Femur (tissue), 1 donor: ENCODE data around the gene SLCO3A1.
"Not testable (repeated sequence)": the region's sequence is repeated elsewhere in the genome, so short reads cannot be mapped to it uniquely, and the experiment has no call there.

Source experiments
- DNase-seq: peaks from one replicate; pipeline ENCODE4 v3.0.0-alpha.2; 2017

Gene SLCO3A1

GRCh38 chr15:92170897-92171296 is 317.4 kb downstream of the SLCO3A1 start:
- DNase-seq = no peak

GRCh38 chr15:92178911-92179310 is 325.4 kb downstream of the SLCO3A1 start:
- no peak for DNase-seq

GRCh38 chr15:92184142-92184541 is 330.6 kb downstream of the SLCO3A1 start:
- DNase-seq = no peak

GRCh38 chr15:92184679-92185230 is 331.2 kb downstream of the SLCO3A1 start:
- DNase-seq = no peak

- DNase-seq = no peak
Measured at GRCh38 chr15:92187975-92188374, 334.5 kb downstream of the SLCO3A1 start.

GRCh38 chr15:92189166-92189565 is 335.7 kb downstream of the SLCO3A1 start:
- no peak for DNase-seq

- DNase-seq = no peak
Measured at GRCh38 chr15:92195241-92195640, 341.7 kb downstream of the SLCO3A1 start.

GRCh38 chr15:92196342-92196741 is 342.8 kb downstream of the SLCO3A1 start:
- DNase-seq = no peak

- no peak for DNase-seq
Measured at GRCh38 chr15:92197746-92198145, 344.2 kb downstream of the SLCO3A1 start.

- no peak for DNase-seq
Measured at GRCh38 chr15:92200891-92201290, 347.4 kb downstream of the SLCO3A1 start.

- no peak for DNase-seq
Measured at GRCh38 chr15:92205255-92205739, 351.8 kb downstream of the SLCO3A1 start.

- DNase-seq = not testable (repeated sequence)
Measured at GRCh38 chr15:92207601-92208000, 354.1 kb downstream of the SLCO3A1 start.
